A549 (cell line): ENCODE measurements around the gene VSNL1.

Experiments
- CHD4 ChIP-seq: fragments of 200-600 bp; sonication (generic); IDR thresholded peaks from 2 replicates; pipeline ENCODE4 v1.6.1; 2016; ENCODE audit warnings: antibody characterized with exemption, mild to moderate bottlenecking, borderline replicate concordance
- EP300 ChIP-seq, 2 experiments: fragments of >200 bp; sonication (Bioruptor Twin); formaldehyde crosslinking; IDR thresholded peaks; 2 replicates in 1 of 2; 3 replicates in 1 of 2; pipeline ENCODE4 v1.6.1; 2016 to 2017
- POLR2A ChIP-seq: IDR thresholded peaks from 2 replicates; pipeline ENCODE4 v1.6.1; 2012; ENCODE audit warnings: mild to moderate bottlenecking, low read length
- RNF2 ChIP-seq: fragments of 200-600 bp; sonication (generic); IDR thresholded peaks from 2 replicates; pipeline ENCODE4 v1.6.1; 2016; ENCODE audit warnings: low read depth, mild to moderate bottlenecking, antibody characterized with exemption, moderate library complexity, borderline replicate concordance
- SREBF2 ChIP-seq: fragments of 450-650 bp; IDR thresholded peaks from 2 replicates; pipeline ENCODE4 v1.6.1; 2014; ENCODE audit warnings: mild to moderate bottlenecking, moderate library complexity
- TF ChIP-seq, protein P1 (sequence below): fragments of >200 bp; sonication (Bioruptor Twin); formaldehyde crosslinking; IDR thresholded peaks from 3 replicates; pipeline ENCODE4 v1.5.1; 2016
- TF ChIP-seq, protein P2 (sequence below): fragments of 150-350 bp; IDR thresholded peaks from 2 replicates; pipeline ENCODE4 v1.6.1; 2014; ENCODE audit warnings: low read depth, mild to moderate bottlenecking, low read length

DNA sequence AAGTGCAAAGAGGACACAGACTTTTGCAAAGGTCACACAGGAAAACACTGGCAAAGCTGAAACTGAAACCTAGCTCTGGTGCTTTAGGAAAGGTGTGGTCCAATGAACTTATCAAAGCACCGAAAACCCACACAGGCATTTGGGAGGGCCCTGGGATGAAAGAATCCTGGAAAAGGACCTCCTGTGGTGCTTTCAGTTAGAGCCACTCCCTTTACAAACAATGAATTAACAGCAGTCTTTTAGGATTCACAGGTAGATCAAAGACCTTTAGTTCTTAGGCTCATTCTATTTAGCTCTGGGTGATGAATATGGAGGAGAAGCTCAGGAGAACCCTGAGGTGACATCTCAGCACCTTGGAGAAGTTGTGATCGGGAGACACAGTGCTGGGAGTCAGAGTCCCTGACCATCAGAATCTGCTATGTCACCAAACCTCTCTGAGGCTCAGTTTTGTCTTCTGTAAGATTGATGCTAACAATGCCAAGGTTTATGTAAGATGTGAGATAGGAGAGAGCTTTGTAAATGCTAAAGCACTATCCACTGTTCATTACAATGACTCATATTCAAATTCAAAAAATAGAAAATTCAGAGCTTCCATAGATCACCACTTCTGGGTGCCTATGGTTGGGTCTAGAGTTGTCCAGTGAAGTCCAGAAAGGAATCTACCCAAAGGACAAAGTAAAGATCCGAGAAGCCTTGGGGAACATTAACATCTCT, 39.3 kb downstream of the VSNL1 start:
- TF ChIP-seq RNF2 (no peak), SREBF2 (no peak), POLR2A (no peak), EP300 (IDR thresholded peaks at IDR 0.05) (no peak), CHD4 (no peak)
- TF ChIP-seq, protein P1, sequence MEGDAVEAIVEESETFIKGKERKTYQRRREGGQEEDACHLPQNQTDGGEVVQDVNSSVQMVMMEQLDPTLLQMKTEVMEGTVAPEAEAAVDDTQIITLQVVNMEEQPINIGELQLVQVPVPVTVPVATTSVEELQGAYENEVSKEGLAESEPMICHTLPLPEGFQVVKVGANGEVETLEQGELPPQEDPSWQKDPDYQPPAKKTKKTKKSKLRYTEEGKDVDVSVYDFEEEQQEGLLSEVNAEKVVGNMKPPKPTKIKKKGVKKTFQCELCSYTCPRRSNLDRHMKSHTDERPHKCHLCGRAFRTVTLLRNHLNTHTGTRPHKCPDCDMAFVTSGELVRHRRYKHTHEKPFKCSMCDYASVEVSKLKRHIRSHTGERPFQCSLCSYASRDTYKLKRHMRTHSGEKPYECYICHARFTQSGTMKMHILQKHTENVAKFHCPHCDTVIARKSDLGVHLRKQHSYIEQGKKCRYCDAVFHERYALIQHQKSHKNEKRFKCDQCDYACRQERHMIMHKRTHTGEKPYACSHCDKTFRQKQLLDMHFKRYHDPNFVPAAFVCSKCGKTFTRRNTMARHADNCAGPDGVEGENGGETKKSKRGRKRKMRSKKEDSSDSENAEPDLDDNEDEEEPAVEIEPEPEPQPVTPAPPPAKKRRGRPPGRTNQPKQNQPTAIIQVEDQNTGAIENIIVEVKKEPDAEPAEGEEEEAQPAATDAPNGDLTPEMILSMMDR, result no peak
- TF ChIP-seq, protein P2, sequence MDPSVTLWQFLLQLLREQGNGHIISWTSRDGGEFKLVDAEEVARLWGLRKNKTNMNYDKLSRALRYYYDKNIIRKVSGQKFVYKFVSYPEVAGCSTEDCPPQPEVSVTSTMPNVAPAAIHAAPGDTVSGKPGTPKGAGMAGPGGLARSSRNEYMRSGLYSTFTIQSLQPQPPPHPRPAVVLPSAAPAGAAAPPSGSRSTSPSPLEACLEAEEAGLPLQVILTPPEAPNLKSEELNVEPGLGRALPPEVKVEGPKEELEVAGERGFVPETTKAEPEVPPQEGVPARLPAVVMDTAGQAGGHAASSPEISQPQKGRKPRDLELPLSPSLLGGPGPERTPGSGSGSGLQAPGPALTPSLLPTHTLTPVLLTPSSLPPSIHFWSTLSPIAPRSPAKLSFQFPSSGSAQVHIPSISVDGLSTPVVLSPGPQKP, result no peak
